Esophagus muscularis mucosa (tissue), 4 donors: Measurements from ENCODE around the gene KLHL12.

Experiments
- EP300 ChIP-seq: sonication (generic); formaldehyde crosslinking; IDR thresholded peaks from one replicate; pipeline ENCODE4 v1.6.1; 2017; ENCODE audit warnings: antibody characterized with exemption
- POLR2A ChIP-seq: fragments of 450-650 bp; IDR thresholded peaks from one replicate; pipeline ENCODE4 v1.6.1; 2017; ENCODE audit warnings: antibody characterized with exemption, moderate library complexity, mild to moderate bottlenecking, low read depth
- POLR2AphosphoS5 ChIP-seq, 2 donors: sonication (generic); formaldehyde crosslinking; IDR thresholded peaks; one replicate each; pipeline ENCODE4 v1.6.1; 2017; ENCODE audit warnings: antibody characterized with exemption in 2 of 2
- TF ChIP-seq, protein P1 (sequence below), 3 experiments: fragments of 200-600 bp in 2 of 3; fragments of 450-650 bp in 1 of 3; sonication (generic) in 2 of 3; IDR thresholded peaks; one replicate each; pipeline ENCODE4 v1.5.1; 2017 to 2019; ENCODE audit warnings: antibody characterized with exemption in 3 of 3, mild to moderate bottlenecking in 2 of 3, moderate library complexity in 1 of 3

DNA sequence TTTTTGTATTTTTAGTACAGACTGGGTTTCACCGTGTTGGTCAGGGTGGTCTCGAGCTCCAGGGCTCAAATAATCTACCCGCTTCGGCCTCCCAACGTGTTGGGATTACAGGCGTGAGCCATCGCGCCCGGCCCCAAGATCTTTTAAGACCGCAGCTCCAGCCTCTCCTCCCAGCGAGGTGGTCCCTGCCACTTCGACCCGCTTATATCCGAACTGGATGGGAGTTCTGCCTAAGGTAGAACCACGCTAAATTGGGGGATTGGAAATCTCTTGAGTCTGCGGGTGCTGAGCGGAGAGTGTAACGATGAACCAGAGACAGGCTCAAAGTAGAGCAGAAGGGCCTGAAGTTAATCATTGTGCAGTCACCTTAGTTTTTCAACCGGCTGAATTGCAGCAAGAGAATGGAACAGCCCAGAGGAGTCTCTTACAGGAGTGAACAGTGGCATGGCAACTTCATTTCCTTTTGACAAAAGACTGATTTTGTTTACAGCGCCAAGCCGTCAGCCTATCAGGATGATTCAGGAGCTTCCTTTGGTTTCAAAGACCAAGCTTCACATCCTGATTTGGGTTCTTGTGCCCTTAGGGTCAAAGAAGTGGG is 40.7 kb upstream of the KLHL12 start:
- TF ChIP-seq, protein P1, sequence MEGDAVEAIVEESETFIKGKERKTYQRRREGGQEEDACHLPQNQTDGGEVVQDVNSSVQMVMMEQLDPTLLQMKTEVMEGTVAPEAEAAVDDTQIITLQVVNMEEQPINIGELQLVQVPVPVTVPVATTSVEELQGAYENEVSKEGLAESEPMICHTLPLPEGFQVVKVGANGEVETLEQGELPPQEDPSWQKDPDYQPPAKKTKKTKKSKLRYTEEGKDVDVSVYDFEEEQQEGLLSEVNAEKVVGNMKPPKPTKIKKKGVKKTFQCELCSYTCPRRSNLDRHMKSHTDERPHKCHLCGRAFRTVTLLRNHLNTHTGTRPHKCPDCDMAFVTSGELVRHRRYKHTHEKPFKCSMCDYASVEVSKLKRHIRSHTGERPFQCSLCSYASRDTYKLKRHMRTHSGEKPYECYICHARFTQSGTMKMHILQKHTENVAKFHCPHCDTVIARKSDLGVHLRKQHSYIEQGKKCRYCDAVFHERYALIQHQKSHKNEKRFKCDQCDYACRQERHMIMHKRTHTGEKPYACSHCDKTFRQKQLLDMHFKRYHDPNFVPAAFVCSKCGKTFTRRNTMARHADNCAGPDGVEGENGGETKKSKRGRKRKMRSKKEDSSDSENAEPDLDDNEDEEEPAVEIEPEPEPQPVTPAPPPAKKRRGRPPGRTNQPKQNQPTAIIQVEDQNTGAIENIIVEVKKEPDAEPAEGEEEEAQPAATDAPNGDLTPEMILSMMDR (IDR thresholded peaks at IDR 0.05): no peak
- TF ChIP-seq POLR2A: no peak
- no peak for TF ChIP-seq EP300
- TF ChIP-seq POLR2AphosphoS5 (IDR thresholded peaks at IDR 0.05): no peak
